Osteoblast (primary cell): ENCODE results near the gene NLRP3. TPM values are rescaled to one million over a fixed set of nuclear protein-coding genes. Genes with fewer than 3 reads are reported as not detected.

ENCODE experiments used
- DNase-seq: peaks from one replicate; pipeline ENCODE4 v3.0.0; 2011; ENCODE audit warnings: low spot score, mixed read lengths; ENCODE audit not compliant: insufficient read length; ENCODE audit errors: missing footprints
- H2AFZ ChIP-seq: 2 replicates; pipeline ENCODE4 v1.6.0; 2011; ENCODE audit warnings: mild to moderate bottlenecking, low read length
- H3K27ac ChIP-seq: 2 replicates; pipeline ENCODE4 v1.5.1; 2011; ENCODE audit warnings: mild to moderate bottlenecking, low read depth, low read length, moderate library complexity
- H3K27me3 ChIP-seq: 2 replicates; pipeline ENCODE4 v1.6.0; 2012; ENCODE audit warnings: mild to moderate bottlenecking, control low read depth, inconsistent platforms, low read length, moderate library complexity; ENCODE audit not compliant: insufficient read depth
- H3K36me3 ChIP-seq: 2 replicates; pipeline ENCODE4 v1.5.1; 2011; ENCODE audit warnings: mild to moderate bottlenecking, low read length, control low read depth, moderate library complexity; ENCODE audit not compliant: insufficient read depth
- H3K4me1 ChIP-seq: 2 replicates; pipeline ENCODE4 v1.5.1; 2011; ENCODE audit warnings: mild to moderate bottlenecking, low read length, control low read depth, moderate library complexity; ENCODE audit not compliant: insufficient read depth
- H3K4me2 ChIP-seq: 2 replicates; pipeline ENCODE4 v1.6.0; 2011; ENCODE audit warnings: mild to moderate bottlenecking, low read length; ENCODE audit not compliant: insufficient read depth
- H3K4me3 ChIP-seq: fragments of 200-600 bp; sonication (generic); 3 replicates; pipeline ENCODE4 v1.5.1; 2012; ENCODE audit warnings: mild to moderate bottlenecking, low read length, inconsistent platforms; ENCODE audit not compliant: insufficient read depth
- H3K79me2 ChIP-seq: 2 replicates; pipeline ENCODE4 v1.6.0; 2012; ENCODE audit warnings: mild to moderate bottlenecking, low read length, control low read depth, inconsistent platforms; ENCODE audit not compliant: insufficient read depth
- H3K9me3 ChIP-seq: 2 replicates; pipeline ENCODE4 v1.5.1; 2011; ENCODE audit warnings: low read depth, low read length, control low read depth
- H4K20me1 ChIP-seq: 2 replicates; pipeline ENCODE4 v1.6.0; 2012; ENCODE audit warnings: mild to moderate bottlenecking, low read length, control low read depth; ENCODE audit not compliant: insufficient read depth
- total RNA-seq: library from RNA; depleted of rRNA; stranded (reverse); fragments of >200 nt; gene quantifications from 2 replicates; pipeline ENCODE4 v1.2.3, GENCODE V29; 2012
- TF ChIP-seq, protein P1 (sequence below): IDR thresholded peaks from 2 replicates; pipeline ENCODE4 v1.5.1; 2011; ENCODE audit warnings: mild to moderate bottlenecking, low read depth, low read length, moderate library complexity; ENCODE audit errors: extremely low read depth

Gene NLRP3
- total RNA-seq, 1 donor: 0.36 TPM

DNA sequence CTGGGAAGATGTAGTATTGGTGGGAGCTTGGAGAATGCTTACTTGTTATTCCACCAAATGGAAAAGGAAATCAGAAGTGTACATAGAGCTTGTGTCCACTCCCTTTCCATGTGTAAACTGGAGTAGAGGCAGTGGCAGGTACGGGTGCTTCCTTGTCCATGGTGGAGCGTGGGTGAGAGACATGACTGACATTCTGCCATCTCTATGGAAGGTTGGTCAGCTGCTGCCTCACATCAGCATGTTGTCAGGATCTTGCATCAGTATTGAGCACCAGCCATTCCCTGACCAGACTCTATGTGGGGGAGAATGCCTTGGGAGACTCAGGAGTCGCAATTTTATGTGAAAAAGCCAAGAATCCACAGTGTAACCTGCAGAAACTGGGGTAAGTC, 19.8 kb downstream of the NLRP3 start:
- no peak for DNase-seq
- H3K27ac ChIP-seq: no peak overlapping the region
- no peaks in the 10 kb centered on the region for H3K79me2 ChIP-seq
- H2AFZ ChIP-seq: no peak overlapping the region
- no peaks in the 10 kb centered on the region for H3K36me3 ChIP-seq
- H3K4me1 ChIP-seq: no peaks in the 10 kb centered on the region
- H4K20me1 ChIP-seq: no peaks in the 10 kb centered on the region
- H3K27me3 ChIP-seq: no peaks in the 10 kb centered on the region
- no peaks in the 10 kb centered on the region for H3K9me3 ChIP-seq
- no peak overlapping the region for H3K4me2 ChIP-seq
- H3K4me3 ChIP-seq: no peak overlapping the region
- TF ChIP-seq, protein P1, sequence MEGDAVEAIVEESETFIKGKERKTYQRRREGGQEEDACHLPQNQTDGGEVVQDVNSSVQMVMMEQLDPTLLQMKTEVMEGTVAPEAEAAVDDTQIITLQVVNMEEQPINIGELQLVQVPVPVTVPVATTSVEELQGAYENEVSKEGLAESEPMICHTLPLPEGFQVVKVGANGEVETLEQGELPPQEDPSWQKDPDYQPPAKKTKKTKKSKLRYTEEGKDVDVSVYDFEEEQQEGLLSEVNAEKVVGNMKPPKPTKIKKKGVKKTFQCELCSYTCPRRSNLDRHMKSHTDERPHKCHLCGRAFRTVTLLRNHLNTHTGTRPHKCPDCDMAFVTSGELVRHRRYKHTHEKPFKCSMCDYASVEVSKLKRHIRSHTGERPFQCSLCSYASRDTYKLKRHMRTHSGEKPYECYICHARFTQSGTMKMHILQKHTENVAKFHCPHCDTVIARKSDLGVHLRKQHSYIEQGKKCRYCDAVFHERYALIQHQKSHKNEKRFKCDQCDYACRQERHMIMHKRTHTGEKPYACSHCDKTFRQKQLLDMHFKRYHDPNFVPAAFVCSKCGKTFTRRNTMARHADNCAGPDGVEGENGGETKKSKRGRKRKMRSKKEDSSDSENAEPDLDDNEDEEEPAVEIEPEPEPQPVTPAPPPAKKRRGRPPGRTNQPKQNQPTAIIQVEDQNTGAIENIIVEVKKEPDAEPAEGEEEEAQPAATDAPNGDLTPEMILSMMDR: no peak

DNA sequence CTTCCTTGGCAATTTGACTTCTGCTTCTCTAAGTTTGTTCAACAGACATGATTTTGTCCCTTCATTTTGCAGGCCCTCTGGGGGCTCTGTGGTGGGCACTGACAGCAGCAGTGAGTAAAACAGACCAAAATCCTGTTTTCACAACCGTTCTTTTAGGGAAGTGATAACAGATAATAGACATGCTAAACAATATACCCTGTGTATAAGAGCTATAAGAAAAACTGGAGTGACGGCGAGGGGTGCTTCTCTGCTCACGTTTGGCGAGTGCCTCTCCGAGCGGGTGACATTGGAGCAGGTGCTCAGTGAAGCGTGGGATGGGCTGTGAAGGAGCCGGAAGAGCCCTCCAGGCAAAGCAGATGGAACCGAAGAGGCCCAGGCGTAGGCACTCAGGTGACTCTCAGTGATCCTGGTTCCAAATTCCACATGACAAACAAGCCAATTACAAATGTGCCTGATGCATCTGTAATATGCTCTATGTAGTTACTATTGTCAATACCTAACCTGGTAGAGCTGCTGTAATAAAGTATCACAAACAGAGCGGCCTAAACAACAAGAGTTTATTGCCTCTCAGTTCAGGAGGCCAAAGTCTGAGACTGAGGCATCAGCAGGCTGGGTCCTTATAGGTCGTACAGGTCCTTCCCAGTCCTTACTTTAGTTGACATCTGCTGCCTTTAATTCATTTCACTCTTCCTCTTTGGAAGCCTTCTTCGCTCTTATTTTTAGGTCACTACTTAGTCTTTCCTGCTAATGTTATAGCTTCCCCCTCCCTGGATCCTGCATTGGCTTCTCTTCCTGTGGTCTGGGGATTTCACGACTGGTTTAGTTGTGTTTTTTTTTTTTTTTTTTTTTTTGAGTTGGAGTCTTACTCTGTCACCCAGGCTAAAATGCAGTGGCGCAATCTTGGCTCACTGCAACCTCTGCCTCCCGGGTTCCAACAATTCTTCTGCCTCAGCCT, 21.9 kb downstream of the NLRP3 start:
- no peaks in the 10 kb centered on the region for H4K20me1 ChIP-seq
- no peaks in the 10 kb centered on the region for H3K79me2 ChIP-seq
- no peak overlapping the region for H3K4me2 ChIP-seq
- no peak overlapping the region for H3K27ac ChIP-seq
- no peaks in the 10 kb centered on the region for H3K27me3 ChIP-seq
- no peak overlapping the region for H3K4me3 ChIP-seq
- H3K4me1 ChIP-seq: no peaks in the 10 kb centered on the region
- DNase-seq: no peak
- H2AFZ ChIP-seq: no peak overlapping the region
- TF ChIP-seq, protein P1: no peak
- no peaks in the 10 kb centered on the region for H3K9me3 ChIP-seq
- no peaks in the 10 kb centered on the region for H3K36me3 ChIP-seq

DNA sequence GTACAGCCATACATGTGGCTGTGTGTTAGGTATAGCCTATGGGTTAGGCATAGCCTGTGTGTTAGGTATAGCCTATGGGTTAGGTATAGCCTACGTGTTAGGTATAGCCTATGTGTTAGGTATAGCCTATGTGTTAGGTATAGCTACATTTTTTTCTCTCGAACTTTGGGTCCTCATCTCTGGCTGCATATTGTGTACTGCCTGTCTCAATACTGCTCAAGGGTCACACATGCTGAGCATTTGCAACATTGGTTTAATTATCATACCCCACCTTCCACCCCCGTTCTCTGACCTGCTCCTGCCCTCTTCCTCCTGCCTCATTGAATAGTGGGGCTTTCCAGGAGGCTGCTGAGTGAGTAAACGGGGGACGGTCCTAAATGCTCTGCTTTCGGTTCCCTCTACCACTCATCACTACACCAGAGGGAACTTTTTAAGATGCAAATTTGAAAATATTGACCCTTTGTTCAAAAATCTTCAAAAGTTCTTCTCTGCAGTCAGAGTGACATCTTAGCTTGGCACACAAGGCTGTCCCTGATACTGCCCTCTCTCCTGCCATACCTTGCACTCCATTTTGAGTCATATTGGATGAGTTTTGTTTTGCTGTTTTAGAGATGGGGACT, 24.1 kb downstream of the NLRP3 start:
- no peaks in the 10 kb centered on the region for H3K9me3 ChIP-seq
- H3K27ac ChIP-seq: no peak overlapping the region
- H2AFZ ChIP-seq: no peak overlapping the region
- H3K27me3 ChIP-seq: no peaks in the 10 kb centered on the region
- TF ChIP-seq, protein P1: no peak
- no peaks in the 10 kb centered on the region for H3K36me3 ChIP-seq
- H3K4me2 ChIP-seq: no peak overlapping the region
- no peaks in the 10 kb centered on the region for H4K20me1 ChIP-seq
- no peaks in the 10 kb centered on the region for H3K4me1 ChIP-seq
- H3K79me2 ChIP-seq: no peaks in the 10 kb centered on the region
- H3K4me3 ChIP-seq: no peak overlapping the region
- DNase-seq: no peak

DNA sequence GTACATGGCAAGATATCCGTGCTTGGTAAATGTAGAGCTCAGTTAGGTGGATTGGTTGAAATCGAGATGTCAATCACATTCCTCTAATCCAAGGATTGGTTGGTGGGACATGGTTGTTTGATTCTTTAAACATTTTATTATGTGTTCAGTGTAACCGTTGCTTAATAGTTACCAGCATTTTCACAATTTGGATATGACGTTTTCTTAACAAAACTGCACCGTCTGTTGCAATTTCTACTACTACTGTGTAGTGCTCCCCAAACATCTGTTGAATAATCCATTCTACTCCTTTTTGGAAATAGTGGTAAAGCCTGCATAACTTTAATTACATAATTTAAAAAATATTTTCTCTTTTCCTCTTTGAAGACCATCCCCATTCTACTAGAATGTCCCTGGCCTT, 25.6 kb downstream of the NLRP3 start:
- no peak overlapping the region for H3K4me2 ChIP-seq
- H3K27ac ChIP-seq: no peak overlapping the region

More for the DNA sequence above, 25.6 kb downstream of the NLRP3 start:
- Histone ChIP-seq H3K9me3 (no peaks in the 10 kb centered on the region), H3K36me3 (no peaks in the 10 kb centered on the region), H3K79me2 (no peaks in the 10 kb centered on the region), H2AFZ (no peak overlapping the region), H4K20me1 (no peaks in the 10 kb centered on the region), H3K4me3 (no peak overlapping the region), H3K4me1 (no peaks in the 10 kb centered on the region), H3K27me3 (no peaks in the 10 kb centered on the region)
- TF ChIP-seq, protein P1: no peak
- no peak for DNase-seq
